Activated T-helper 1 cell treated with anti-CD3 and anti-CD28 coated beads, Interleukin-12 subunit alpha, Interleukin-12 subunit beta, Interleukin-2, Interleukin-4 antibody, amounts not matched to agents 30 ng/mL and 10 ng/mL and 1 ng/mL, durations not matched to agents 14 hours and 24 hours and 36 hours (primary cell): ENCODE measurements around the gene FOLR2. TPM values are rescaled to one million over a fixed set of nuclear protein-coding genes. Genes with fewer than 3 reads are reported as not detected.

ENCODE experiments used
- DNase-seq: peaks from one replicate; pipeline ENCODE4 v3.0.0; 2021; ENCODE audit warnings: low spot score
- H3K27ac Mint-ChIP-seq: one replicate; pipeline ENCODE4 v1.8.0; 2021; ENCODE audit warnings: mild to moderate bottlenecking, mixed read lengths
- H3K27me3 Mint-ChIP-seq: one replicate; pipeline ENCODE4 v1.8.0; 2022; ENCODE audit warnings: mild to moderate bottlenecking, moderate library complexity, mixed read lengths; ENCODE audit not compliant: insufficient read depth
- H3K36me3 Mint-ChIP-seq: one replicate; pipeline ENCODE4 v1.8.0; 2021; ENCODE audit warnings: low read depth, mixed read lengths
- H3K4me1 Mint-ChIP-seq: one replicate; pipeline ENCODE4 v1.8.0; 2021; ENCODE audit warnings: low read depth, mixed read lengths
- H3K4me3 Mint-ChIP-seq: one replicate; pipeline ENCODE4 v1.8.0; 2021; ENCODE audit warnings: mild to moderate bottlenecking, moderate library complexity, mixed read lengths
- H3K9me3 Mint-ChIP-seq: one replicate; pipeline ENCODE4 v1.8.0; 2021; ENCODE audit warnings: mixed read lengths
- intact Hi-C: fragments of 100-400 bp; cut with micrococcal nuclease; formaldehyde crosslinking; loops from one replicate; pipeline ENCODE4 v1.15.1; 2024
- total RNA-seq: library from RNA; stranded (reverse); gene quantifications from 2 replicates; pipeline ENCODE4 v1.2.3, GENCODE V29; 2022

Gene FOLR2
- total RNA-seq, 1 donor from 2014 or later: not detected

GRCh38 chr11:72228229-72228843 is 11.7 kb downstream of the FOLR2 start:
- no peak for DNase-seq
- H3K27ac Mint-ChIP-seq: no peak overlapping the region
- H3K4me1 Mint-ChIP-seq: peaks cover 8% of the 10 kb centered on the region
- intact Hi-C loops: loop anchor here (10.0 kb wide), 1 partner anchor 1146 kb away; the partner anchor contains the start of gene RELT
- no peaks in the 10 kb centered on the region for H3K9me3 Mint-ChIP-seq
- peaks cover 22% of the 10 kb centered on the region for H3K36me3 Mint-ChIP-seq
- no peak overlapping the region for H3K4me3 Mint-ChIP-seq
- H3K27me3 Mint-ChIP-seq: no peaks in the 10 kb centered on the region

- Mint-ChIP-seq H3K4me3 (no peak overlapping the region), H3K27me3 (no peaks in the 10 kb centered on the region), H3K27ac (no peak overlapping the region), H3K36me3 (peaks cover 25% of the 10 kb centered on the region), H3K9me3 (no peaks in the 10 kb centered on the region), H3K4me1 (peaks cover 8% of the 10 kb centered on the region)
- intact Hi-C loops: loop anchor here (10.0 kb wide), 1 partner anchor 1146 kb away; the partner anchor contains the start of gene RELT
- no peak for DNase-seq
Measured at GRCh38 chr11:72228844-72229231, 12.2 kb downstream of the FOLR2 start.

DNA sequence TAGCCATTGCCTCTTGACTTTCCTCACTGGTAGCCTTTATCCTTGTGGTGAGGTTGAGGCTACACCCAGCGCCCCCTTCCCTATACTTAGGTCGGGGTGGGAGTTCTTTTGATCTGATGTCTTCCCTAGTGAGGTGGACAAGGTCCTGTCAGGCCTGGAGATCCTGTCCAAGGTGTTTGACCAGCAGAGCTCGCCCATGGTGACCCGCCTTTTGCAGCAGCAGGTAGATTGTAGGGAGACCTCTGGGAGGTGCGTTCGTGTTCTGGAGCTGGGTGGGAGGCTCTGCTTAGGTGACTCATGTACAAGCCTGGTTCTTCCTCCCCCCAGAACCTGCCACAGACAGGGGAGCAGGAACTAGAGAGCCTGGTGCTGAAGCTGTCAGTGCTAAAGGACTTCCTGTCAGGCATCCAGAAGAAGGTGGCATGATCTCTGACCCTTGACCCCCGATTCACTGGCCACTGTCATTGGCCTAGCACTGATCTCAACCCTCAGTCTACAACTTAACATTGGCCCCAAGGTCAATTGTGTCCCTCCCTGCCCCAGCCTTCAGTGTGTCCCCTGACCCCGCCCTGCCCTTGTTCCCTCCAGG is 12.8 kb downstream of the FOLR2 start:
- Mint-ChIP-seq H3K4me1 (peaks cover 8% of the 10 kb centered on the region), H3K4me3 (no peak overlapping the region), H3K9me3 (no peaks in the 10 kb centered on the region), H3K27me3 (no peaks in the 10 kb centered on the region), H3K36me3 (peaks cover 29% of the 10 kb centered on the region), H3K27ac (no peak overlapping the region)
- DNase-seq: no peak
- intact Hi-C loops: loop anchor here (10.0 kb wide), 1 partner anchor 1145 kb away; the partner anchor contains the start of gene RELT

DNA sequence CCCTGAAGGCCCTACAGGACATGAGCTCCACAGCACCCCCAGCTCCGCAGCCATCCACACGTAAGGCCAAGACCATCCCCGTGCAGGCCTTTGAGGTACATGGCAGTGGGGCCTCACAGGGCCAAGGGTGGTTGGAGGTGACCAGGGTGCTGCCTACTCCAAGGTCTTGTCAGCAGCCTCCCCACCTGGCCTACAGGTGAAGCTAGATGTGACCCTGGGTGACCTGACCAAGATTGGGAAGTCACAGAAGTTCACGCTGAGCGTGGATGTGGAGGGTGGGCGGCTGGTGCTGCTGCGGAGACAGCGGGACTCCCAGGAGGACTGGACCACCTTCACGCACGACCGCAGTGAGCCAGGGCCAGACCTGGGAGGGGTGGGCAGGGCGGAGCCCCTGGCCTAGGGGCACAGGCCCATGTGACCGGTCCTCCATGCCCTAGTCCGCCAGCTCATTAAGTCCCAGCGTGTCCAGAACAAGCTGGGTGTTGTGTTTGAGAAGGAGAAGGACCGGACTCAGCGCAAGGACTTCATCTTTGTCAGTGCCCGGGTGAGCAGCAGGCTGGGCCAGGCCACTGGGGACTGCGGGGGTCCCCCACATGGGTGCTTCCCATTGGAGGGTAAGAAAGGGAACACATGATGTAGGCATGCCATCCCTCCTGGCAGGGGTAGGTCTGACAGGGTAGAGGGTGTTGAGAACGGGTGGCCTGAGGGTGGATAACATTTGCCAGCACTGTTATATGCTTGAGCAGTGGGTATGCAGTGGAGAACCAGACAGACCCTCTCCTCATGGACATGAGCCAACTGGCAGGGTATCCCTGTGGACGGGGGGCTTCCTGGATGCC is 13.6 kb downstream of the FOLR2 start:
- no peak overlapping the region for H3K27ac Mint-ChIP-seq
- no peak for DNase-seq
- H3K9me3 Mint-ChIP-seq: no peaks in the 10 kb centered on the region
- peaks cover 7% of the 10 kb centered on the region for H3K4me1 Mint-ChIP-seq
- H3K4me3 Mint-ChIP-seq: no peak overlapping the region
- no peaks in the 10 kb centered on the region for H3K27me3 Mint-ChIP-seq
- intact Hi-C loops: loop anchor here (10.0 kb wide), 1 partner anchor 1145 kb away; the partner anchor contains the start of gene RELT
- H3K36me3 Mint-ChIP-seq: peaks cover 31% of the 10 kb centered on the region

DNA sequence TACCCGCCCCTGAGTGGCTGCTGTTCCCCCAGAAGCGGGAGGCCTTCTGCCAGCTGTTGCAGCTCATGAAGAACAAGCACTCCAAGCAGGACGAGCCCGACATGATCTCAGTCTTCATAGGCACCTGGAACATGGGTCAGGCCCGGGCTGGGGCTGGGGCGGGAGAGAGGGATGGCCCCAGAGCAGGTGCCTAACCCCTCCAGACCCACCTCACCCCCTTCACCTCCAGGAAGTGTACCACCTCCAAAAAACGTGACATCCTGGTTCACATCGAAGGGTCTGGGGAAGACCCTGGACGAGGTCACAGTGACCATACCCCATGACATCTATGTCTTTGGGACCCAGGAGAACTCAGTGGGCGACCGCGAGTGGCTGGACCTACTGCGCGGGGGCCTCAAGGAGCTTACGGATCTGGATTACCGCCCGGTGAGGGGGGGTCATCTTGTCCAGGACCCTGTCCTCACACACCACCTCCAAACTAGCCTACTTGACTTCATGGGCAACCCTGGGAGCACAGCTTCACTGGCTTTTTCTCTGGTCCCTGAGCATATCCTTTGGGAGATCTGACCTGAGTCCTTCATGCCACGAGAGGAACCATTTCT is 14.3 kb downstream of the FOLR2 start:
- Mint-ChIP-seq H3K4me3 (no peak overlapping the region), H3K9me3 (no peaks in the 10 kb centered on the region), H3K36me3 (peaks cover 31% of the 10 kb centered on the region), H3K27me3 (no peaks in the 10 kb centered on the region), H3K4me1 (no peaks in the 10 kb centered on the region), H3K27ac (no peak overlapping the region)
- intact Hi-C loops: no loop called here
- DNase-seq: no peak

DNA sequence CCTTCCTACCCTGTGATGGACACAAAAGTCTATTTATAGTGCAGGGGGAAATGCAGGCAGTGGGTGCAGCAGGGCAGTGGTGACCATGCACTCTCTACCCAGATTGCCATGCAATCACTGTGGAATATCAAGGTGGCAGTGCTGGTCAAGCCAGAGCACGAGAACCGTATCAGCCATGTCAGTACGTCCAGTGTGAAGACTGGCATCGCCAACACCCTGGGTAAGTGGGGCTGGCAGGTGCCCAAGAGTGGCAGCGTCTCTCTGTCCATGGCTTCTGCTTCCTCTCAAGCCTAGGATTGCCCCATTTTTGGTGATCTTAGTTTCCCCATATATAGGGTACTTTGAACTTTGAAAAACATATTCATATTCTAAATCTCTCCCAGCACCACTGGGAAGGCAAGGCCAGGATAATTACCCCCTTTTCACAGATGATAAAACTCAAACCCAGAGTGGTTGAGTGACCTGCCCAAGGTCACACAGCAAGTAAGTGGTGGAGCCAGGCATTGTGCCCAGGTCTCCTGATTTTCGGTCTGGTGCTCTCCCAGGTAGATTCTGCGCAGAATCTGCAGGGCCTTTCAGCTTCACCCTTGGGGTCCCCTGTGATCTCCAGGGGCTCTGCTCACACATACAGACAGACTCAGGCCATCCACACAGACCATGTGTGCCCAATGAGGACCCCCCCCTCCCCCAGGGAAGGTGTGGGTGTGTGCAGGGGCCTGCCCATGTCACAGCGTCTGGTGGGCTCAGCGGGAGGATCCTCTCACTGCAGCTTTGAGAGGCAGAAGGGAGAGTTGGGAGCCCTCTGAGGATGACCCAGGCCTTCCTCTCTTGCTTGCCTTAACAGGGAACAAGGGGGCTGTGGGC is 15.0 kb downstream of the FOLR2 start:
- H3K27me3 Mint-ChIP-seq: no peaks in the 10 kb centered on the region
- no peak for DNase-seq
- no peak overlapping the region for H3K4me3 Mint-ChIP-seq
- H3K4me1 Mint-ChIP-seq: no peaks in the 10 kb centered on the region
- peaks cover 36% of the 10 kb centered on the region for H3K36me3 Mint-ChIP-seq
- intact Hi-C loops: no loop called here
- no peak overlapping the region for H3K27ac Mint-ChIP-seq
- no peaks in the 10 kb centered on the region for H3K9me3 Mint-ChIP-seq

DNA sequence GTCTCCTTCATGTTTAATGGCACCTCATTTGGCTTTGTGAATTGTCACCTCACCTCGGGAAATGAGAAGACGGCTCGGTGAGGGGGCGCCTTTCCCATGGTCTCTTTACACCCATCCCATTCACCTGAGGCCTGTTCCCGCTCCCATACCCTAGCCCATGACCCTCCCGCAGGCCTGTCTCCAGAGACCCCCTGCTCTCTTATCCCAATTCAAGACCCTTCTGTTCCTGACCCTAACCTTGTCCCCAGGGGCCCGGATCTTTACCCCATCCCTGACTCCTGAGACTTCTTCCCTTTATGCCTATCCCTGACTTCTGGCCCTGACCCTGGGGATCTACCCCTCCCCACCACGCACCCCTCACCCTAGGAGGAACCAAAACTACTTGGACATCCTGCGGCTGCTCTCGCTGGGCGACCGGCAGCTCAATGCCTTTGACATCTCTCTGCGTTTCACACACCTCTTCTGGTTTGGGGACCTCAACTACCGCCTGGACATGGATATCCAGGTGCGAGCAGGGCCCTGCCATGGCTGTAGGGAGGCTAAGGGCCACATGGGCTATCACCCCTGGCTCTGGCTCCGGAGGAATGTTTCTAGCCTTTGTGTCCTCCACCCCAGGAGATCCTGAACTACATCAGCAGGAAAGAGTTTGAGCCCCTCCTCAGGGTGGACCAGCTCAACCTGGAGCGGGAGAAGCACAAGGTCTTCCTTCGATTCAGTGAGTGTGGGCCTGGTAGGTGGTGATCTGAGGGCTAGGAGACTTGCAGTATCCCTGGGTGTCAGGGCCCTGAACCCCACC is 15.9 kb downstream of the FOLR2 start:
- Mint-ChIP-seq H3K4me1 (no peaks in the 10 kb centered on the region), H3K27ac (no peak overlapping the region), H3K9me3 (no peaks in the 10 kb centered on the region), H3K27me3 (no peaks in the 10 kb centered on the region), H3K36me3 (peaks cover 40% of the 10 kb centered on the region), H3K4me3 (no peak overlapping the region)
- intact Hi-C loops: no loop called here
- no peak for DNase-seq

GRCh38 chr11:72233056-72233772 is 16.6 kb downstream of the FOLR2 start:
- Mint-ChIP-seq H3K27me3 (peaks cover under 1% of the 10 kb centered on the region), H3K4me1 (no peaks in the 10 kb centered on the region), H3K27ac (no peak overlapping the region), H3K9me3 (no peaks in the 10 kb centered on the region), H3K4me3 (no peak overlapping the region), H3K36me3 (peaks cover 41% of the 10 kb centered on the region)
- no peak for DNase-seq
- intact Hi-C loops: no loop called here

- intact Hi-C loops: no loop called here
- Mint-ChIP-seq H3K4me1 (no peaks in the 10 kb centered on the region), H3K27me3 (peaks cover 5% of the 10 kb centered on the region), H3K36me3 (peaks cover 42% of the 10 kb centered on the region), H3K27ac (no peak overlapping the region), H3K4me3 (no peak overlapping the region), H3K9me3 (no peaks in the 10 kb centered on the region)
- DNase-seq: no peak
Measured at GRCh38 chr11:72233773-72234513, 17.3 kb downstream of the FOLR2 start.

DNA sequence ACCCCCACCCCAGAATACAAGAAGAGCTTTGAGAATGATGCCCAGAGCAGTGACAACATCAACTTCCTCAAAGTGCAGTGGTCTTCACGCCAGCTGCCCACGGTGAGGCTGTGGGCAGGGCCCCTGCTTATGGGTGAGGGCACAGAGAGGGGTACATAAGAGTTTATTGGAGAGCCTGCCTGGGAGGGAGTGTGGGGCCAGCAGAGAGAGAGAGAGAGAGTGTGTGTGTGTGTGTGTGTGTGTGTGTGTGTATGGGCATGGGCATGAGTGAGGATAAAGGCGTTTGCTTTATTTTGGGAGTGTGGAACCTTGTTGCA is 17.9 kb downstream of the FOLR2 start:
- H3K27ac Mint-ChIP-seq: no peak overlapping the region
- intact Hi-C loops: no loop called here
- no peak for DNase-seq
- H3K27me3 Mint-ChIP-seq: peaks cover 8% of the 10 kb centered on the region
- H3K9me3 Mint-ChIP-seq: no peaks in the 10 kb centered on the region
- H3K4me3 Mint-ChIP-seq: no peak overlapping the region
- H3K4me1 Mint-ChIP-seq: no peaks in the 10 kb centered on the region
- H3K36me3 Mint-ChIP-seq: peaks cover 38% of the 10 kb centered on the region

DNA sequence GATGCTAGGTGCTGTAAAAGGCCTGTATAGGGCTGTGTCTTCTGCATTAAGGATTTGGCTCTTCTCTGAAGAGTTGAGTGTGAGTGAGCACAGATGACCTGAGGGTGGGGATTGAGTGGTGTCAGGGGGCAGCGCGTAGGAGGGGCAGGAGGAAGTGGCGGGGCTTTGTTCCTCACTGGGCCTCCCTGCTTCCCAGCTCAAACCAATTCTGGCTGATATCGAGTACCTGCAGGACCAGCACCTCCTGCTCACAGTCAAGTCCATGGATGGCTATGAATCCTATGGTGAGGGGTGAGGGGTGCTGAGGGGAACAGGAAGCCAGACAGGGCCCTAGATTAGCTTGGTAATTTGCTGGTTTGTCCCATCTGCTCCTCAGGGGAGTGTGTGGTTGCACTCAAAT is 18.3 kb downstream of the FOLR2 start:
- peaks cover 9% of the 10 kb centered on the region for H3K27me3 Mint-ChIP-seq
- no peak for DNase-seq
- no peak overlapping the region for H3K4me3 Mint-ChIP-seq
- H3K9me3 Mint-ChIP-seq: no peaks in the 10 kb centered on the region
- no peaks in the 10 kb centered on the region for H3K4me1 Mint-ChIP-seq
- H3K36me3 Mint-ChIP-seq: peaks cover 36% of the 10 kb centered on the region
- no peak overlapping the region for H3K27ac Mint-ChIP-seq
- intact Hi-C loops: no loop called here
